Pancreas (tissue), 10 donors: ENCODE data around the gene BANF2. TPM values are rescaled to one million over a fixed set of nuclear protein-coding genes. Genes with fewer than 3 reads are reported as not detected.
A peak's percentile ranks its signal among the peaks of the same experiment; 100 is the strongest.

Experiments used
- ATAC-seq, 4 donors: fragments of 200-7000 bp; cut with Tn5 transposase; one replicate each; pipeline versions ENCODE4 v1.8.0 to v1.9.1; 2020; ENCODE audit warnings: mild to moderate bottlenecking in 4 of 4, moderate library complexity in 4 of 4
- DNase-seq, 6 donors: peaks; one replicate each; pipeline ENCODE4 v3.0.0-alpha.2; 2020
- FAIRE-seq: peaks from 2 replicates; lab custom pipeline; 2012; peaks lifted over from hg19 to GRCh38; lab: Jason Lieb, UNC
- H3K27ac ChIP-seq, 4 donors: fragments of 200-600 bp; sonication (generic); 1 replicate in 3 of 4; 2 replicates in 1 of 4; pipeline versions ENCODE4 v1.5.0 to v1.8.0; 2020
- H3K27me3 ChIP-seq, 4 donors: fragments of 200-600 bp; one replicate each; pipeline ENCODE4 v1.8.0; 2021
- H3K36me3 ChIP-seq, 3 donors: fragments of 200-600 bp; sonication (generic) in 1 of 3; one replicate each; pipeline versions ENCODE4 v1.5.0 to v1.8.0; 2020 to 2021
- H3K4me1 ChIP-seq, 3 donors: fragments of 200-600 bp; one replicate each; pipeline ENCODE4 v1.8.0; 2021
- H3K4me3 ChIP-seq, 4 donors: fragments of 200-600 bp; sonication (generic) in 2 of 4; one replicate each; pipeline versions ENCODE4 v1.5.0 to v1.8.0; 2020 to 2021
- H3K9me3 ChIP-seq, 4 donors: fragments of 200-600 bp; one replicate each; pipeline ENCODE4 v1.8.0; 2021
- WGBS, 2 donors: extraction: QIAGEN DNeasy Blood & Tissue Kit; methylation state at CpG; one replicate each; pipeline ENCODE4 v1.1.7; 2013; 5-methylcytosine and 5-hydroxymethylcytosine counted together
- intact Hi-C, 3 donors: fragments of 100-400 bp; cut with DNase I; formaldehyde crosslinking; loops; one replicate each; pipeline versions ENCODE4 v1.11.1 to v1.14.2; 2022
- polyA plus RNA-seq, 2 donors: library from polyadenylated mRNA; stranded (reverse); fragments of 200-250 nt; gene quantifications; one replicate each; pipeline ENCODE4 v1.2.3, GENCODE V29; 2013
- total RNA-seq, 6 donors: library from RNA; stranded (reverse); fragmentation: NEBNext Ultra II Directional in 4 of 6; extraction: Animal tissue kit (Norgen Biotek cat#: 25700) in 4 of 6; gene quantifications; one replicate each; pipeline versions ENCODE4 v1.2.1 to v1.2.4, GENCODE V29; 2021 to 2023
- TF ChIP-seq, protein P1 (sequence below), 4 donors: fragments of 200-600 bp; sonication (generic) in 3 of 4; IDR thresholded peaks; one replicate each; pipeline versions ENCODE4 v1.5.0 to v1.8.0; 2021; ENCODE audit warnings: antibody characterized with exemption in 4 of 4
- donor health status: healthy with polysubstance abuse.
- donor health status: DM: no; HTN: no; CAD: no; lungs with moderate emphysema.
- donor health status: DM: no; HTN: no; CAD: no.
- donor health status: control.
- donor health status: control.
- donor health status: Bipolar disorder and iron deficiency.
- donor health status: DM: yes; HTN: yes; CAD: no.
- donor health status: DM: no; HTN: no; CAD: no.
- donor health status: DM: no; HTN: no; CAD: no.
- donor health status: DM: yes; HTN: yes; CAD: no.

The BANF2 gene
- total and polyA plus RNA-seq, 8 donors = 0.59 to 6.4 (median 1.5) TPM

DNA sequence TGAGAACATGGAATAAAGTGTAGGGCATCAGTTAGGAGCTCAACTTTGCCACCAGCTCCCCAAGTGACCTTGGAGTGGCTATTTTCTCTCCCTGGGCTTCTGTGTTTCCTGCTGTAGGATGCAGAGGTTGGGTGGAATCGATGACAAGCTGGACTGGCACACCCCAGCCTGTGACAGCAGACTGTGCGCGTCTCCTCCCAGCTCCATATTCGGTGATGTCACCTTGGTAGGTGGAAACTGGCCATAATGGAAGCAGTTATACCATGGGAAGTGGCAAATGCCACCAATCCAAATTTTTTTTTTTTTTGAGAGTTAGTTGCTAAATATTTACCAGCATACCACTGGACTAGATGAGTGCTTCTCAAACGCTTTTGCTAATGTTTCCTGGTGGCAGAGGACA is 85.2 kb downstream of the BANF2 start:
- Histone ChIP-seq H3K4me1 (no peaks in the 10 kb centered on the region), H3K9me3 (no peaks in the 10 kb centered on the region), H3K27me3 (no peaks in the 10 kb centered on the region), H3K36me3 (no peaks in the 10 kb centered on the region), H3K27ac (no peak overlapping the region), H3K4me3 (no peak overlapping the region)
- FAIRE-seq = no peak
- 62 to 69% methylated on average over 5 of the region's 5 CpGs for WGBS, 2 donors
- DNase-seq = no peak
- intact Hi-C loops = no loop called here
- ATAC-seq = peak in 2 of 4 donors; percentile 46 to 54
- TF ChIP-seq, protein P1, sequence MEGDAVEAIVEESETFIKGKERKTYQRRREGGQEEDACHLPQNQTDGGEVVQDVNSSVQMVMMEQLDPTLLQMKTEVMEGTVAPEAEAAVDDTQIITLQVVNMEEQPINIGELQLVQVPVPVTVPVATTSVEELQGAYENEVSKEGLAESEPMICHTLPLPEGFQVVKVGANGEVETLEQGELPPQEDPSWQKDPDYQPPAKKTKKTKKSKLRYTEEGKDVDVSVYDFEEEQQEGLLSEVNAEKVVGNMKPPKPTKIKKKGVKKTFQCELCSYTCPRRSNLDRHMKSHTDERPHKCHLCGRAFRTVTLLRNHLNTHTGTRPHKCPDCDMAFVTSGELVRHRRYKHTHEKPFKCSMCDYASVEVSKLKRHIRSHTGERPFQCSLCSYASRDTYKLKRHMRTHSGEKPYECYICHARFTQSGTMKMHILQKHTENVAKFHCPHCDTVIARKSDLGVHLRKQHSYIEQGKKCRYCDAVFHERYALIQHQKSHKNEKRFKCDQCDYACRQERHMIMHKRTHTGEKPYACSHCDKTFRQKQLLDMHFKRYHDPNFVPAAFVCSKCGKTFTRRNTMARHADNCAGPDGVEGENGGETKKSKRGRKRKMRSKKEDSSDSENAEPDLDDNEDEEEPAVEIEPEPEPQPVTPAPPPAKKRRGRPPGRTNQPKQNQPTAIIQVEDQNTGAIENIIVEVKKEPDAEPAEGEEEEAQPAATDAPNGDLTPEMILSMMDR (IDR thresholded peaks at IDR 0.05) = no peak

Other genes with a start within 250 kb of the BANF2 start
- gene BFSP1, start 168.6 kb upstream of the BANF2 start, total RNA-seq = 1 to 10 TPM in 4 of 6 donors, under 1 TPM in 2; 0.81 to 1.8 (median 1.4) TPM
- 1 to 10 TPM; 1.0 to 2.0 TPM for gene BFSP1, start 168.6 kb upstream of the BANF2 start, polyA plus RNA-seq
- gene DSTN, start 129.9 kb upstream of the BANF2 start, total RNA-seq = 100 to 1,000 TPM; 172 to 192 (median 182) TPM
- 100 to 1,000 TPM; 138 to 242 TPM for gene DSTN, start 129.9 kb upstream of the BANF2 start, polyA plus RNA-seq
- gene RRBP1, start 17.7 kb upstream of the BANF2 start, total RNA-seq = 100 to 1,000 TPM; 339 to 442 (median 354) TPM
- 100 to 1,000 TPM; 170 to 269 TPM for gene RRBP1, start 17.7 kb upstream of the BANF2 start, polyA plus RNA-seq